OCI-LY7 (cell line): Measurements from ENCODE around the gene SYNGR4. TPM values are rescaled to one million over a fixed set of nuclear protein-coding genes. Genes with fewer than 3 reads are reported as not detected.
"Not testable (repeated sequence)": the region's sequence is repeated elsewhere in the genome, so short reads cannot be mapped to it uniquely, and the experiment has no call there.

Experiments
- BruUV-seq: library from RNA; stranded (reverse); fragments of 400-500 nt; replicated peaks from 2 replicates; lab custom pipeline; 2021; lab: Mats Ljungman, UMichigan
- CTCF ChIA-PET: fragments of 300-600 bp; sonication (Branson Sonifier 250); formaldehyde crosslinking; loops from one replicate; lab custom pipeline; 2022; ENCODE audit warnings: antibody characterized with exemption; ENCODE audit not compliant: unreplicated experiment; lab: Charles Lee
- POLR2A ChIA-PET: fragments of 300-600 bp; sonication (Branson Sonifier 250); formaldehyde crosslinking; loops from one replicate; lab custom pipeline; 2022; ENCODE audit warnings: antibody characterized with exemption; lab: Charles Lee
- DNase-seq: peaks from one replicate; pipeline ENCODE4 v3.0.0-alpha.2; 2015; ENCODE audit warnings: low spot score
- H2AFZ ChIP-seq: fragments of 200-600 bp; sonication (generic), shearing (Covaris generic); 2 replicates; pipeline ENCODE4 v1.6.1; 2014; ENCODE audit warnings: mild to moderate bottlenecking, antibody characterized with exemption, low read length, moderate library complexity
- H3K27ac ChIP-seq: fragments of 200-600 bp; sonication (generic); 2 replicates; pipeline ENCODE4 v1.5.1; 2014; ENCODE audit warnings: mixed run types, low read depth, mild to moderate bottlenecking, moderate library complexity, low read length, inconsistent platforms; ENCODE audit not compliant: poor library complexity, severe bottlenecking
- H3K36me3 ChIP-seq: fragments of 200-600 bp; sonication (generic); 2 replicates; pipeline ENCODE4 v1.6.1; 2014; ENCODE audit warnings: mild to moderate bottlenecking, antibody characterized with exemption, low read length, moderate library complexity, mixed read lengths; ENCODE audit not compliant: insufficient read depth
- H3K4me1 ChIP-seq: fragments of 200-600 bp; sonication (generic); 2 replicates; pipeline ENCODE4 v1.5.1; 2014; ENCODE audit warnings: mild to moderate bottlenecking, low read length; ENCODE audit not compliant: insufficient read depth, poor library complexity, severe bottlenecking
- H3K4me2 ChIP-seq: fragments of 200-600 bp; sonication (generic); 2 replicates; pipeline ENCODE4 v1.6.1; 2014; ENCODE audit warnings: mild to moderate bottlenecking, low read length
- H3K4me3 ChIP-seq: fragments of 200-600 bp; sonication (generic); 2 replicates; pipeline ENCODE4 v1.5.1; 2014; ENCODE audit warnings: mild to moderate bottlenecking, low read depth, low read length; ENCODE audit not compliant: poor library complexity, severe bottlenecking
- H3K79me2 ChIP-seq: fragments of 200-600 bp; sonication (generic); 2 replicates; pipeline ENCODE4 v1.6.1; 2016; ENCODE audit warnings: low read depth, mild to moderate bottlenecking, low read length, moderate library complexity, mixed read lengths; ENCODE audit not compliant: insufficient read depth
- H3K9me2 ChIP-seq: fragments of 200-600 bp; sonication (generic); 2 replicates; pipeline ENCODE4 v1.6.1; 2016; ENCODE audit warnings: mild to moderate bottlenecking, low read length, mixed read lengths; ENCODE audit not compliant: insufficient read depth
- H3K9me3 ChIP-seq: fragments of 200-600 bp; sonication (generic); 2 replicates; pipeline ENCODE4 v1.6.1; 2014; ENCODE audit warnings: mild to moderate bottlenecking, mixed run types, low read length, mixed read lengths
- H4K20me1 ChIP-seq: fragments of 200-600 bp; sonication (generic); 2 replicates; pipeline ENCODE4 v1.6.1; 2014; ENCODE audit warnings: mild to moderate bottlenecking, antibody characterized with exemption, low read length, moderate library complexity, mixed read lengths; ENCODE audit not compliant: insufficient read depth
- CTCF ChIP-seq: fragments of 200-600 bp; sonication (generic); conservative IDR thresholded peaks from 2 replicates; pipeline ENCODE4 v1.5.1; 2014; ENCODE audit warnings: mild to moderate bottlenecking, antibody characterized with exemption, low read length, moderate library complexity, mixed read lengths
- EZH2phosphoT487 ChIP-seq: fragments of 200-600 bp; sonication (generic); IDR thresholded peaks from 2 replicates; pipeline ENCODE4 v1.6.1; 2018; ENCODE audit warnings: low read depth, borderline replicate concordance, mild to moderate bottlenecking, mixed run types, antibody characterized with exemption, low read length, moderate library complexity, mixed read lengths
- intact Hi-C: fragments of 100-400 bp; cut with micrococcal nuclease; formaldehyde crosslinking; loops from one replicate; pipeline ENCODE4 v1.10.0; 2022; ENCODE audit not compliant: unreplicated experiment
- total RNA-seq, 2 experiments: library from RNA; depleted of rRNA in 1 of 2; stranded (reverse); fragments of >200 nt in 1 of 2; shearing (Covaris generic) in 1 of 2; gene quantifications; 2 replicates each; pipeline ENCODE4 v1.2.3, GENCODE V29; 2014 to 2022

Gene SYNGR4
- total RNA-seq, 2 experiments from 2014 or later, result 0.38 to 1.2 TPM

GRCh38 chr19:48371367-48371766 lies 7.2 kb downstream of the SYNGR4 start:
- no peak overlapping the region for H3K4me3 ChIP-seq

GRCh38 chr19:48371771-48372170 lies 7.6 kb downstream of the SYNGR4 start:
- DNase-seq, H3K9me2 ChIP-seq, CTCF ChIA-PET, H3K36me3 ChIP-seq, H3K79me2 ChIP-seq, POLR2A ChIA-PET, BruUV-seq, H3K9me3 ChIP-seq, H3K4me1 ChIP-seq, H3K27ac ChIP-seq, H3K4me3 ChIP-seq, intact Hi-C loops, H4K20me1 ChIP-seq, H3K4me2 ChIP-seq, H2AFZ ChIP-seq: not testable (repeated sequence)

More at GRCh38 chr19:48371367-48371766, 7.2 kb downstream of the SYNGR4 start:
- intact Hi-C loops, result no loop called here
- H3K27ac ChIP-seq, result no peak overlapping the region
- no peak overlapping the region for H2AFZ ChIP-seq
- TF ChIP-seq EZH2phosphoT487, result no peak
- no peak for TF ChIP-seq CTCF
- H3K79me2 ChIP-seq, result no peaks in the 10 kb centered on the region
- H3K36me3 ChIP-seq, result no peaks in the 10 kb centered on the region
- H3K9me2 ChIP-seq, result no peaks in the 10 kb centered on the region
- no peaks in the 10 kb centered on the region for H3K4me1 ChIP-seq
- POLR2A ChIA-PET, result no interaction called here
- H4K20me1 ChIP-seq, result no peaks in the 10 kb centered on the region
- CTCF ChIA-PET, result no interaction called here
- BruUV-seq, result no TSS peak
- no peak for DNase-seq
- H3K4me2 ChIP-seq, result no peak overlapping the region
- no peaks in the 10 kb centered on the region for H3K9me3 ChIP-seq

- Histone ChIP-seq H3K9me2 (no peaks in the 10 kb centered on the region), H3K27ac (no peak overlapping the region), H3K36me3 (no peaks in the 10 kb centered on the region), H3K4me3 (no peak overlapping the region), H3K9me3 (no peaks in the 10 kb centered on the region), H3K79me2 (no peaks in the 10 kb centered on the region), H3K4me2 (no peak overlapping the region), H4K20me1 (no peaks in the 10 kb centered on the region), H3K4me1 (no peaks in the 10 kb centered on the region), H2AFZ (no peak overlapping the region)
- intact Hi-C loops, result no loop called here
- no peak for DNase-seq
- no peak for TF ChIP-seq EZH2phosphoT487
- TF ChIP-seq CTCF, result no peak
- BruUV-seq, result no TSS peak
- ChIA-PET CTCF (no interaction called here), POLR2A (no interaction called here)
These were observed 8.7 kb downstream of the SYNGR4 start for GRCh38 chr19:48372904-48373303.
